Measurements from ENCODE around the gene GLRA1.
"Not testable (repeated sequence)": the region's sequence is repeated elsewhere in the genome, so short reads cannot be mapped to it uniquely, and the experiment has no call there.

GLRA1 gene

GRCh38 chr5:151873701-151874100 lies 51.0 kb downstream of the GLRA1 start:
- no peak for DNase-seq

- no peak for DNase-seq
These were observed 52.0 kb downstream of the GLRA1 start for GRCh38 chr5:151872701-151873100.

- no peak for DNase-seq
These were observed 53.8 kb downstream of the GLRA1 start for GRCh38 chr5:151870820-151871219.

- DNase-seq: no peak
These were observed 54.4 kb downstream of the GLRA1 start for GRCh38 chr5:151870271-151870670.

- DNase-seq: no peak
These were observed 54.8 kb downstream of the GLRA1 start for GRCh38 chr5:151869843-151870242.

- no peak for DNase-seq
These were observed 56.2 kb downstream of the GLRA1 start for GRCh38 chr5:151868451-151868850.

- no peak for DNase-seq
These were observed 60.4 kb downstream of the GLRA1 start for GRCh38 chr5:151864061-151864748.

- DNase-seq: no peak
These were observed 61.1 kb downstream of the GLRA1 start for GRCh38 chr5:151863566-151863965.

GRCh38 chr5:151862811-151863472 lies 61.7 kb downstream of the GLRA1 start:
- DNase-seq: no peak

- not testable (repeated sequence) for DNase-seq
These were observed 63.8 kb downstream of the GLRA1 start for GRCh38 chr5:151860867-151861266.

GRCh38 chr5:151856861-151857260 lies 67.8 kb downstream of the GLRA1 start:
- no peak for DNase-seq

GRCh38 chr5:151855701-151856100 lies 69.0 kb downstream of the GLRA1 start:
- no peak for DNase-seq

GRCh38 chr5:151847871-151848270 lies 76.8 kb downstream of the GLRA1 start:
- no peak for DNase-seq

GRCh38 chr5:151846765-151847164 lies 77.9 kb downstream of the GLRA1 start:
- no peak for DNase-seq

- not testable (repeated sequence) for DNase-seq
These were observed 91.8 kb downstream of the GLRA1 start for GRCh38 chr5:151832843-151833242.

- no peak for DNase-seq
These were observed 95.3 kb downstream of the GLRA1 start for GRCh38 chr5:151829370-151829769.

GRCh38 chr5:151825445-151825844 lies 99.2 kb downstream of the GLRA1 start:
- DNase-seq: peak; percentile 19

GRCh38 chr5:151822141-151822540 lies 102.5 kb downstream of the GLRA1 start:
- no peak for DNase-seq

GRCh38 chr5:151820903-151821302 lies 103.7 kb downstream of the GLRA1 start:
- DNase-seq: no peak

- no peak for DNase-seq
These were observed 104.4 kb downstream of the GLRA1 start for GRCh38 chr5:151820271-151820670.

- no peak for DNase-seq
These were observed 104.8 kb downstream of the GLRA1 start for GRCh38 chr5:151819830-151820229.

- DNase-seq: no peak
These were observed 109.6 kb downstream of the GLRA1 start for GRCh38 chr5:151815051-151815450.

GRCh38 chr5:151812757-151813309 lies 111.8 kb downstream of the GLRA1 start:
- DNase-seq: no peak

- no peak for DNase-seq
These were observed 112.9 kb downstream of the GLRA1 start for GRCh38 chr5:151811593-151812321.

All from NCI-H2171 (cell line).